Pulmonary artery endothelial cell (primary cell): Measurements from ENCODE around the gene CCDC197. TPM values are rescaled to one million over a fixed set of nuclear protein-coding genes. Genes with fewer than 3 reads are reported as not detected.

Source experiments
- DNase-seq: peaks from one replicate; pipeline ENCODE4 v3.0.0-alpha.2; 2011; ENCODE audit warnings: low read depth, low spot score
- total RNA-seq: library from RNA; depleted of rRNA; stranded (reverse); fragments of >200 nt; gene quantifications from 2 replicates; pipeline ENCODE4 v1.2.3, GENCODE V29; 2014

Gene CCDC197
- total RNA-seq, 1 donor from 2014 or later, result not detected

DNA sequence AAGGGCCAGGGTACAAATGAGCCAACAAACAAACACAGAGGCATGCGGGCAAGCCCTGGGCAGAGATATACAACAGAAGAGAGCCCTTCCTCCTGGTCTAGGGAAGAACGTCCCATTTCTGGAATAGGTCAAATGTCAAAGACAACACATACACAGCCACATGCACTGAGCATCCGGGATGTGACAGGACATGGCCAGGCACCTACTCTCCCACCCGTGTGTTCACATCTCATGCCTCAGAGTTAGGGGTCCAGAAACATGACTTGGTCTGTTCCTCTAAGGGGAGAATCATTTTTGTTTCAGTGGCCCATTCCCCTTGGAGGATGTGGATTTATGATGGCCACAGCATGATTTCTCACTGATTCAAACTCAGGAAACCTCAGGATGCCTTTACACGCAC, 19.9 kb upstream of the CCDC197 start:
- no peak for DNase-seq

DNA sequence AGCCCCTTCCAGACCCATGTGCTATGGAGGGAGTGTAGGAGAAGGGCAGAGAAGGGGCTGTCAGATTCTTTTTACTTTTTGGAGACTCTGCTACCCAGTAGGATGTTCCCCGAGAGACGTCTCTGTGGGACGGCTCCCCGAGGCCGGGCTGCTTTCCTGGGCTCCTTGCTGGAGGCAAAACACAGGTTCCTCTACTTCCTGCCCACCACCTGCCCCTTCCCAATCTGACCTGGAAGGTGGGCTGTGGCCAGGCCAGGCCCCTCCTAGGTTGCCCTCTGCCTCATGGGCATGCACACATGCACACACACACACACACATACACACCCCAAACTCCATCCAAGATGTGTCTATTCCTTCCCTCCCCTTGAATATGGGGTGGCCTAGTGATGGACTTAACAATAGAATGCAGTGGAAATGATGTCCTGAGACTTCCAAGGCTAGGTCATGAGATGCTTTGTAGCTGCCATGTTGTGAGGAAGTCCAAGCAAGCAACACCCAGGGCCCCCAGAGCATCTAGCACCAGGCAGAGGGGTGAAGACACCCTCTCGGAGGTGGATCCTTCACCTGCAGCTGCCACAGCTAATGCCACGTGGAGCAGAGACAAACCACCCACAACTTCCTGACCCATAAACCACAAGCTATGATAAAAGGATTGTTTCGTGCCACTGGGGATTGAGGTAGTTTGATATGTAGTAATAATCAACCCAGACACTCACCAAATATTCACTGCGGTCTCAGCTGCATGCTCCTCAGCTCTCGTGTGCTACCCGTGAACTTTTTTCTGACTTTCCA, 19.1 kb upstream of the CCDC197 start:
- DNase-seq, result no peak

DNA sequence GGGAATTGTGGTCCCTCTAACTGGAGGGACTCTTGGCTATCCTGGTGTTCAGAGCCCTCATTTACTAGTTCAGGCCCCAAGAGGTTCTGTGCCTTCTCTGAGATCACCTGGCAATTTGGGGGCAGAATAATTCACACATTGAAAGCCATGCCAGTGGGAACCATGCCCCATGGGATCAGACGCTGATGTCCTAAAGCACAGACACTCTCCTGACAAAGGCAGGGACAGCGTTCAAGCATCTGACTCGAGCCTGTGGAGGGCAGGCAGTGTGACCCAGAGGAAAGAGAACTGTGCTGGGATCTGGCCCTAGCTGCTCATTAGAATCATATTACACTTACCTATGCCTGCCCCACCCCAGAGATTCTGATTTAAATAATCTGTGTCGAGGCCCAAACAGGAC, 18.4 kb upstream of the CCDC197 start:
- no peak for DNase-seq

DNA sequence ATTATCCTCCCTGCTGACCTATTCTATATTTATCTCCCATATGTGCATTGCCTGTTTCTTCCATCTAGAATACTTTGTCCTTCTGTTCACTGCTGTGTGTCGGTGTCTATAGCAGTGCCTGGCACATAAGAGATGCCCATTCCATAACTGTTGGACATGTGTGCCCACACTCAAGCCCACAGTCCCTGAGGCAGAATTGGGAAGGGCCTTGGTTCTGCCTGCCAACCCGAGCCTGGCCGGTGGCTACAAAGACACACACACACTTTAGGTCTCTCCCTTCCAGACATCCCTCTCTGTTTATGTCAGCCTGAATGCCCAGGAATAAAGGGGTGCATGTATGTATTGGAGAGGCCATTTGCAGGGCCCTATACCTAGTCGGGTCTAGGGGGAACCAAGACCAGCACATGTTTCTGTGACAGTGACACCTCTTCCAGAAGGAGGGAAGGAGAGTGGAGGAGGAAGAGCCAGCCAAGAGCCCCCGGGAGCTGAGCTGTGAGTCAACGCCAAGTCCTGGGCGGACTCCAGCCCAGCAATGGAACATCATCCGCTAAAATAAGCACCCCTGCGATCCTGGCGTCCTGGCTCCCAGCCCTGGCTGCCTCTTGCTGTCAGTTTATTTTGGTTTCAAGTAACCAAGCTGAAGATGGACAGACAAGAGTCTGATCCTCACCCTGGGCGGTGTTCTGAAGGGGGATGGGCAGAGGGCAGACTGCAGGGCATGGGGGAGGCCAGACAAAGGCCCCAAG, 16.5 kb upstream of the CCDC197 start:
- no peak for DNase-seq

DNA sequence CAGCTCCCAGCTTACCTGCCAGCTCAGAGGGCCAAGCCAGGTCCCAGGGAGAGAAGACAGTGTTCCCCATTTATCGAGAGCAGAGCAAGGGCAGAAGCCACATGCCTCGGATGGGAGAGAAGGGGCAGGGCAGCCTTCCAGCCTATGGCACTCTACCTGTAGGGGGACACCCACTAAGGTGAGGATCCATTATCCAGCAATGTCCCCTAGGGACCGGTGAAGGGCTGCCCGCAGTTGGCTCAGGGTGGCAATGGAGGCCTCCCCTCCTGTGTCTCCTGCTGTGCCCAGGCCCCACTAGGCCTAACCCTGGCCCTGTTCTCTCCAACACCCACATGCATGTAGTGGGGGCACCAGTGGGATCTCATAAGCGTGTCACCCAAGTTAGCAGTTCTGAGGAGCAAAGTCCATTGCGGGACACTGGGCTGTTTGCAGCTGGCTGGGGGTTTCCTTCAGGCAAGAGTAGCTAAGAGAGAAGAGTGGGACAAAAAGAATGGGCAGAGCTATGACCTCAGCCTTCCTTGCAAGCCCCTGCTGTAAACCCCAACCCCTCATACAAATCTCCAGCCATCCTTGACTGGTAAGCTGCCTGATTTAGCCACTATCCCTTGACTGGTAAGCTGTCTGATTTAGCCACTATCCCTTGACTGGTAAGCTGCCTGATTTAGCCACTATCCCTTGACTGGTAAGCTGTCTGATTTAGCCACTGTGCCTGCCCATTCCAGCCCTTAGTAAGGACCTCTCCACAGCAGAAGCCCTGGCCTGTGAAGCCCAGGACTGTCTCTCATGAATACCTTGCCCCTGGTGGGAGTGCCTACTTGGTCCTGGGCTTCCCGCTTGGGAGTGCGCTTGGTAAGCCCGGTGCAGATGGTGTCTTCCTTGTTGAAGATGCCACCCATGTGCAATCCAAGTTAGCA, 15.5 kb upstream of the CCDC197 start:
- no peak for DNase-seq

DNA sequence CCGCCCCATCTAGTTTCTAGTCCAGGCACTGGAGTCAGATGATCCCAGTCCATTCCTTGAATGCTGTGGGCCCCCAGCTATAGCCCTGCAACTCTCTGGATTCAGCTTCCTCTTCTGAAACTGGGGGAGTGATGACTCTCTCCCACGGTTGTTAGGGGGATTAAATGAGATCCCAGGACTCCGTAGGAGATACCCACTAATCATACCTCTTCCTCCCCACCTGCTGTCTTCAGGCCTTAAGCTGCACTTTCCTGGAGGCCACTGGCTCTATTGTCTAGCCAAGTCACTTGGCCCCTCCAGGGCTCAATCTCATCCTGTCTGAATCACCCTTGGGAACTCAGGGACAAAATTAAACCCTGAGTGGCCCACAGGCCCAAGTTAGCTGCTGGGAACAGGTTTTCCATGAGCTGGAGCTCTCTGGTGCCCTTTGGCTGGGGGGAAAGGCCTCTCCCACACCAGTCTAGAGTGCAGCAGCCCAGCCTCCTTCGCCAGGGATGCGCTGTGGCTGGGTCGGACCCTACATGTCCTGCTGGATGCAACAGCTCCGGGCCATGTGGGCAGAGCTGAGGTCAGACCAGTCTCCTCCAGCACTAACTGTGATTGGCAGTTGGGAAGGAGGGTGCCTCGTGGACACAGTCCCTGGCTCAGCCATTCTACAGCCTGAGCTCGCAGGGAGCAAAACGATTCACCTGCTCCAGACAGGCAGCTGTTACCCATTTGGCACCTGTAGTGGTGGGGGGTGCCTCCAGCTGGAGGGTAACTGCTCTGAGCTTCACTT, 14.7 kb upstream of the CCDC197 start:
- DNase-seq, result no peak

DNA sequence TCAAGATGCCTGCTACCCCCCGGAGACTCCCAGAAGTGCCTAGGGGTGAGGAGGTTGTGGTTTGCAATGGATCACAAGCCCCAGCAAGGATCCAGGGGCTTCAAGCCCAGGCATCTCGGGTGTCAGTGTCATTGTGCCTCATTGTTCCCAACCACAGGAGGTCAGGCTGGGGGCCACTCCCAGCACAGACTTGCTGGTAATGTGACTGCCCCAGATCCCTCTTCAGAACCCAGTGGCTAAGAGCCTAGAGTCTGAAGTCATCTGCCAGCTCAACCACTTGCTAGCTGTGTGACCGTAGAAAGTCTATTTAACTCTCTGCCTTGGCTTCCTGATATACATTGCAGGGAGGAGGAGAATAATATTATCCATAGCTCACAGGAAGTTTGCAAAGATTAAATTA, 13.0 kb upstream of the CCDC197 start:
- no peak for DNase-seq

DNA sequence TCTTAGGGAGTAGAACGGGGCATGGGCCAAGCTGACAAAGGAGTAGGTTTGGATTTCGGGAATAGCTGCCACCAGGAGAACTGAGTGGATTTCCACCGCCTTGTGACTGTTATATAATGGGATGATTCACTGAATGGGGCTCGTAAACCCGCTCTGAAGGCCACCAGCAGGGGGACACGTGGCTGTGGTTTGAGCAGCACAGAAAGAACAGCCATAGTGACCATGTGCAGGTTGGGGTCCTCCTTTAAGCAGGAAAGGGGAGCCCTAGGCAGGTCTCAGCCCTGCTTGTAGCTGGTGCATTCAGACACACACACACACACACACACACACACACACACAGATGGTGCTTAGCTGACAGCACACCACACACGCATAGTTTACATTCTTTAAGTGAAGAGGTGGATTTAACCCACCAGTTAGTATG, 12.1 kb upstream of the CCDC197 start:
- DNase-seq, result no peak

DNA sequence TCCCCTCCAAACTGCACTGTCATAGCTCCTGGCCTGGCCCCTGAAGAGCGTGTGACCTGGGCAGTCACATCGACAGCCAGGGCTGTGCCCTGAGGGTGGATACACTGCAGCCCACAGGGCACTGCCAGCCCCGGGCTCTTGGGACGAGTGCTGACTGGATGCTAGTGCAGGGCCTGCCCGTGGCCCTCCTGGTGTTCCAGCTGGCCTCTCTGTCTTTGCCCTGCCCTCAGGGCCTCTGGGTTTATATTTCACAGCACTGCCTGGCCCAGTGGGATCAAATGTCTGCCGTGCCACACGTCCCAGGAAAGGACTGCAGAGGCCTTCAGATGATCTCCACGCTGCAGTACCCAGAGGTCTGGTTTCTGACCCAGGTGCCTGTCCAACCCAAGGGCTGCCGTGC, 10.1 kb upstream of the CCDC197 start:
- DNase-seq, result no peak

DNA sequence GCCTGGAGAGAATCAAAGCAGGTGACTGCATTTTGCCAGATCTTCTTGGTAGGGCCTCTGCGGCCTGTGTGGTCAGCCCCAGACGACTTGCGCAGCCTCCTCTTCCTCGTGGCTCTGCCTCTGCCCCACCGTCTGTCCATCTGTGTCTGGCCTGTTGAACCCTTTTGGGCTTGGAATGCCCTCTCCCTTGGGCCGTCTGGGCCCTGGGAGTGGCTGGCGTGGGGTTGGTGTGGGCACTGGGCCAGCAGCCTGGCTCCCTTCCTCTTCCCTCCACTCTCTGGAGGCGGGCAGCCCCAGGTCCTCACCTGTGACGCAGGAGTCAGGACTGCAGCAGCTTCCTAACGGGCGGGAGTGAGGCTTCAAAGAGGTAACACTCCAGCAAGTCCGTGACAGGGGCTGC, 9.7 kb upstream of the CCDC197 start:
- no peak for DNase-seq

DNA sequence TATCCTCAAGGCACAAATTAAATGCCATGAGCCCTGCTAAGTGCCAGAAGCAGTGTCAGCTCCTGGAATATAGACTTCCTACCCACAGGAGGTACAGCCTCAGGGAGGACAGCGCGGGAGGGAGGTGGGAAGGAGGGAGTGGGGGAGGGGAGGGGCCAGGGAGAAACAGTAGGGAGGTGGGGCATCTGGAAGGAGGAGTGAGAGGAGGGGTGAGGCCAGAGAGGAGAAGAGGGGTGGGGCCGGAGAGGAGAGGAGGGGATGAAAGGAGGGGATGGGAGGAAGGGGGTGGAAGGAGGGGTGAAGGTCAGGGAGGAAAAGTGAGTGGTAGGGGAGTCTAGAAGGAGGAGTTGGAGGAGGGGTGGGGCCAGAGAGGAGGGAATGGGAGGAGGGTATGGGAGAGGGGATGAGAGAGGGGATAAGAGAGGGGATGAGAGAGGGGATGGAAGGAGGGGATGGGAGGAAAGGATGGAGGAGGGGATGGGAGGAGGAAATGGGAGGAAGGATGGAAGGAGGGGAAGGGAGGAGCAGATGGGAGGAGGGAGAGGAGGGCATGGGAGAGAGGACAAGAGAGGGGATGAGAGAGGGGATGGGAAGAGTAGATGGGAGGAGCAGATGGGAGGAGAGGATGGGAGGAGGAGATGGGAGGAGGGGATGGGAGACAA, 9.2 kb upstream of the CCDC197 start:
- no peak for DNase-seq

DNA sequence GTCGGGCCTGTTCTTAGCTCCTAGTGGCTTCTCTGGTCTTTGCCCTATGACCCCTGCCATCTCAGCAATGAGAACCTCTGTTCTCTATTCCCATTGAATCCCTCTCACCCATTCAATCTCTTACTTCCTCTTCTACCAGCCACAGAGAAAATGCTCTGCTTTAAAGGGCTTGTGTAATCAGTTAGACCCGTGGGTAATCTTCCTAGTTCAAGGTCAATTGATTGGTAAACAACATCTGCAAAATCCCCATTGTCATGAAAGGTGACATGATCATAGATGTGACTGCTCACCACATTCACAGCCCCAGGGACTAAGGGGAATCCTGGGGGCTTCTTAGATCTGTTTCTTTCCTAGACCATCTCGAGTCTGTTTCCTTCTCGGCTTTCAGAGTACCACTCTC, 7.2 kb upstream of the CCDC197 start:
- DNase-seq, result no peak

DNA sequence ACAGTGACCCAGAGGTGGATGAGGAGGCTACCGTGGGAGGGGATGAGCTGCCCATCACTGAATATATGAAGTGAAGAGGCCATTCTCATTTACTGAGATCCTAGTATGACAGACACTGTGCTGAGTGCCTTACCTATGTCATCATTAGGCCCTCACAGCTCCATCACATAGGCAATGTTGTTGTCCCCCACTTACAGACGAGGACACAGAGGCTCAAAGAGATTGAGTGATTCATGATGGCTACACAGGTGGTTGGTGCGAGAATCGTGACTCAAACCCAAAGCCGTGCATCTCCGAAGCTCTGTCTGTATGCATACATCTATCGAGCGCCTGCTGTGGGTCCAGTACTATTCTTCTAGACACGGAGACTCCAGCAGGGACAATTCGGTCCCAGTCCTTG, 5.9 kb upstream of the CCDC197 start:
- DNase-seq, result no peak

DNA sequence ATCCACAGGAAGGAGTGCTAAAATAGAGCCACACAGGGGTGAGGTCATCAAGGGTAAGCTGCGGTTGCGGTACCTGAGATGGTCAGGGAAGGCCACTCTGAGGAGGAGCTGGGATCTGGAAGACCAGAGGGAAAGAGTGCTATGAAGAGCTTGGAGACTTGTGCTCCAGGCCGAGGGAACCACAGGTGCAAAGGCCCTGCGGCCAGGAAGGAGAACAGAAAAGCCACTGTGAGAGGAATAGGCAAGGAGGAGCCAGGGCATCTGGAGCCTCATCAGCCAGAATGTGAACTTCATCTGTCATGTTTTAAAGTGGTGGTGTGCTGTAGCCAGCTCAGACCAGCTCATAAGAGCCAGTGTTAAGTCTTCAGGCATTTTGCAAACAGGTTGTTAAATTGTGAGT, 5.5 kb upstream of the CCDC197 start:
- no peak for DNase-seq

DNA sequence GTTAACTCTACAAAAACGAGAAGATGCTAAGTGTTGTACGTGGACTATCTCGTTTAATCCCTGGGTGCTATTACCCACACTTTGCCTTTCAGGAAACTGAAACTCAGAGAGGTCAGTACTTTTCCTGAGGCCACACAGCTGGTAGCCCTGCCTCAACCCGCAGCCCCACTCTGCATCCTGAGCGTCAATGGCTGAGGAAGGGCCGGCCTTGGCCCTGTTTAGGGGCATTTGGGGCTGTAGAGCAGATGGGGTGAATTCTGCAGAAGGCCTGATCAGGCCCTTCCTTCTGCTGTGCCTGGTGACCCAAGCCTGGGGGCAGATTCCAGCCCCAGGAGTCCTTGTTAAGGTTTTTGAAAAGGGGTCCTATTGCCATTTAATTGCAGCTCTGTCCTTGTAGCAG, 3.7 kb upstream of the CCDC197 start:
- DNase-seq, result no peak

DNA sequence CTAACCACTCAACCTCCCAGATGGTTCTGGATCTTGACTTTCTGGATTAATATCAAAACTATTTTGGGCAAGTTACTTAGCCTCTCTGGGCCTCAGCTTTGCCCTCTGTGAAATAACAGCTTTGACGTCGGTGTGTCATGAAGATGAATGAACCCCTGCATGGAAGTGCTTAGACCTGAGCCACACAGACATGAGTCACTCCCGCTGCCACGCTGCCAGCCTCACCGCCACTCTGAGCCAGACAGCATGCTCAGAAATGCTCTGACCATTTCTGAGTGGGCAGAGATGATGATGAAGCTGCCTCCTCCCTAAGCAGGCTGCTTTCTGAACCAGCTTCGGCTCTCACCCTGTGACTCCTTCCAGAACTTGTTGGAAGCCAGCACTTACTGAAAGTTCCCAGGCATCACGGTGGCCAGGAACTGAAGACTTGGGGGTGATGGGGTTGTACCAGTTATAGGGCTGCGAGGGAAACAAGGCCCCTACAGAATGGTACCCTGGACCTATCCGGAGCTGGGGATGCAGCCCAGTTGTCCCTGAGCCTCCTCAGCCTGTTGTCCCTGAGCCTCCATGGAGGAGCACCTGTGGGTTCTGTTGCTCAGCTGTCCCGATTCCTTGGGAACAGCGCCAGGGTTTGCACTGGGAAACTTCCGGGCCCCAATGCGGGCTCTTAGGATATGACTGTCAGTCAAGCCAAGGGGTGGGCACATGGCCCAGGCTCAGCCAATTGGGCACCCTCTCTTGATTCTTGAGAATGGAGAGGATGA, 2.0 kb upstream of the CCDC197 start:
- DNase-seq, result no peak

DNA sequence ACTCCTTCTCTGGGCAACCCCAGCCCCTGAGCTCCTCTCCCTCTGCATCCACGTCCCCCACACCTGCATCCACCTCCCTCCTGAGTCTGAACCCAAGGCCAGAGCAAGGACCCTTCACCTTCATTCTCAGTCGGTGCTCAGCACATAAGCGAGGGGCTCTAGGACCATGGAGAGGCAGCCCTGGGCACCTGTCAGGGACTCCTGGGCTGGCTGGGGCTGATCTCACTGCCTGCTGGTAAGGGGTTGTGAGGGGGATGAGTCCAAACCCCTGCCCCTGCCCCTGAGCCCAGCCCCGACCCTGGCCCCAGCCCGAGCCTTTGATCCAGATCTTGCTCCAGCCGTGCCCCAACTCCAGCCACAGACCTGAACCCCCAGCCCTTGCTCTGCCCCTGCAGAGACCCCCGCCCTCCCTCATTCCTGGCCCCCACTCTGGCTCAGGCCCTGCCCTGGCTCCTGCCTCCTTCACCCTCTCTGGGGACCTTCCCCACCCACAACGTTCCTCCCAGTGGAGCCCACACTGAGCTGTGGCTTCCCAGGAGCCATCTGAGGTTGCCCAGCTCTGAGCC, 888 bp upstream of the CCDC197 start:
- DNase-seq, result no peak

DNA sequence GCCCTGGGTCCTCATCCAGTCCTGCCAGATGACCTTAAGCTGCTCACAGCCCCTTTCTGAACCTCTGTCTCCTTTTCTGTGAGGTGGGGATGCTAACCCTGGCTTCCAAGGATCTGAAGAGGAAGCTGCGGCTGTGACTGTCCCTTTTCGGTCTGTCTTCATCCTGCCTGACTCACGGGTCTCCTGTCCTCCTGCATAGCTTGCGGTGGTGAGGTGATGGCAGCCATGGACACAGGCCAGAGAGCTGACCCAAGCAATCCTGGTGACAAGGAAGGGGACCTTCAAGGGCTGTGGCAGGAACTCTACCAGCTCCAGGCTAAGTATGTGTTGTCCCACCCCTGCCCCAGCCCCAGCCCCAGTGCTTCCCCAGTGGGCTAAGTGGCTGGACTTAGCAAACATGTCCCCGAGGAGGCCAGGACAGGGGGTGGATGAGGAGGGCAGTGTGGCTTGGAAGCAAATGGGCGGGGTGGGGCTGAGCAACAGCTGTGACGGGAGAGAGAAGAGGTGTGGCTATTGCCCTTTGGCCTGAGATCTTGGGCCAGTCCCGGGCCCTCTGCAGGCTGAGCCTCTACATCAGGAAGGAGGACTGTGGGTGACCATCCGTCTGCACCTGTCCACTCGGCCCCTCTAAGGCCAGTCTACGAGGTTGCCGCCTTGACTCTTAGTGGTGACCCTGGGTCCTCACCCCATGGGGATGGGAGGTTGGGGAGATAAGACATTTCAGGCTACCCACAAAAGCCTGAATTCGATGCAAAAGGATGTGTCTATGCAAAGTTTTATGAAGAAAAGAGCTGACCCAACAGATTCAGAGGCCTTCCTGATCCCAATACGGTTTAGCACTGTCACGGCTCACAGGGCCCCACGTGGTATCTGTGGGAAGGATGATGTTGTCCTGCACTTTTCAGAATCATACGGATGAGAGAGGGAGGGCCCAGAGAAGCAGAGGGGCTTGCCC, 1.1 kb downstream of the CCDC197 start:
- no peak for DNase-seq
